Renal cortical epithelial cell (primary cell): ENCODE data around the gene MRGPRX2. TPM values are rescaled to one million over a fixed set of nuclear protein-coding genes. Genes with fewer than 3 reads are reported as not detected.

ENCODE experiments used
- DNase-seq: peaks from one replicate; pipeline ENCODE4 v3.0.0-alpha.2; 2011; ENCODE audit warnings: low read depth
- total RNA-seq: library from RNA; depleted of rRNA; stranded (reverse); fragments of >200 nt; gene quantifications from 2 replicates; pipeline ENCODE4 v1.2.3, GENCODE V29; 2014

Gene MRGPRX2
- total RNA-seq, 1 donor from 2014 or later, result not detected

- no peak for DNase-seq
These were observed 15.1 kb upstream of the MRGPRX2 start for GRCh38 chr11:19075636-19076035.

GRCh38 chr11:19073454-19074415 is 13.2 kb upstream of the MRGPRX2 start:
- no peak for DNase-seq

GRCh38 chr11:19072464-19072863 is 11.9 kb upstream of the MRGPRX2 start:
- no peak for DNase-seq

- peak; percentile 70 for DNase-seq
These were observed 10.7 kb upstream of the MRGPRX2 start for GRCh38 chr11:19071255-19071654.

- no peak for DNase-seq
These were observed 684 bp downstream of the MRGPRX2 start for GRCh38 chr11:19059833-19060232.

- DNase-seq, result no peak
These were observed 4.6 kb downstream of the MRGPRX2 start for GRCh38 chr11:19055905-19056304.

GRCh38 chr11:19055016-19055415 is 5.5 kb downstream of the MRGPRX2 start:
- DNase-seq, result peak; percentile 11

GRCh38 chr11:19053909-19054308 is 6.6 kb downstream of the MRGPRX2 start:
- no peak for DNase-seq

- DNase-seq, result no peak
These were observed 10.2 kb downstream of the MRGPRX2 start for GRCh38 chr11:19050281-19050680.

GRCh38 chr11:19049351-19049750 is 11.2 kb downstream of the MRGPRX2 start:
- no peak for DNase-seq

- no peak for DNase-seq
These were observed 20.5 kb downstream of the MRGPRX2 start for GRCh38 chr11:19040051-19040450.

GRCh38 chr11:19039409-19039808 is 21.1 kb downstream of the MRGPRX2 start:
- DNase-seq, result no peak

GRCh38 chr11:19032990-19033389 is 27.5 kb downstream of the MRGPRX2 start:
- DNase-seq, result no peak

- DNase-seq, result peak; percentile 93
These were observed 32.5 kb downstream of the MRGPRX2 start for GRCh38 chr11:19027829-19028595.

GRCh38 chr11:19026862-19027261 is 33.7 kb downstream of the MRGPRX2 start:
- no peak for DNase-seq

- DNase-seq, result no peak
These were observed 34.8 kb downstream of the MRGPRX2 start for GRCh38 chr11:19025481-19026406.

GRCh38 chr11:19020831-19021230 is 39.7 kb downstream of the MRGPRX2 start:
- DNase-seq, result peak; percentile 6

GRCh38 chr11:19018901-19019300 is 41.6 kb downstream of the MRGPRX2 start:
- DNase-seq, result peak; percentile 27

- no peak for DNase-seq
These were observed 47.2 kb downstream of the MRGPRX2 start for GRCh38 chr11:19013181-19013857.

GRCh38 chr11:19012636-19013035 is 47.9 kb downstream of the MRGPRX2 start:
- peak; percentile 28 for DNase-seq
